Upper lobe of left lung (tissue), 4 donors: ENCODE results near the gene ZFR2.

ENCODE experiments used
- CTCF ChIP-seq, 6 experiments: fragments of 450-650 bp in 4 of 6; fragments of 200-600 bp in 2 of 6; sonication (generic) in 2 of 6; IDR thresholded peaks; one replicate each; pipeline ENCODE4 v1.5.1; 2016 to 2019; ENCODE audit warnings: antibody characterized with exemption in 6 of 6
- EP300 ChIP-seq, 4 donors: sonication (generic); formaldehyde crosslinking; IDR thresholded peaks; one replicate each; pipeline ENCODE4 v1.5.1; 2017; ENCODE audit warnings: antibody characterized with exemption in 4 of 4, control low read depth in 2 of 4
- POLR2A ChIP-seq, 4 donors: fragments of 450-650 bp; IDR thresholded peaks; one replicate each; pipeline ENCODE4 v1.5.1; 2016 to 2017; ENCODE audit warnings: antibody characterized with exemption in 4 of 4, mild to moderate bottlenecking in 2 of 4
- POLR2AphosphoS5 ChIP-seq, 2 donors: sonication (generic); formaldehyde crosslinking; IDR thresholded peaks; one replicate each; pipeline ENCODE4 v1.5.1; 2017; ENCODE audit warnings: antibody characterized with exemption in 2 of 2

DNA sequence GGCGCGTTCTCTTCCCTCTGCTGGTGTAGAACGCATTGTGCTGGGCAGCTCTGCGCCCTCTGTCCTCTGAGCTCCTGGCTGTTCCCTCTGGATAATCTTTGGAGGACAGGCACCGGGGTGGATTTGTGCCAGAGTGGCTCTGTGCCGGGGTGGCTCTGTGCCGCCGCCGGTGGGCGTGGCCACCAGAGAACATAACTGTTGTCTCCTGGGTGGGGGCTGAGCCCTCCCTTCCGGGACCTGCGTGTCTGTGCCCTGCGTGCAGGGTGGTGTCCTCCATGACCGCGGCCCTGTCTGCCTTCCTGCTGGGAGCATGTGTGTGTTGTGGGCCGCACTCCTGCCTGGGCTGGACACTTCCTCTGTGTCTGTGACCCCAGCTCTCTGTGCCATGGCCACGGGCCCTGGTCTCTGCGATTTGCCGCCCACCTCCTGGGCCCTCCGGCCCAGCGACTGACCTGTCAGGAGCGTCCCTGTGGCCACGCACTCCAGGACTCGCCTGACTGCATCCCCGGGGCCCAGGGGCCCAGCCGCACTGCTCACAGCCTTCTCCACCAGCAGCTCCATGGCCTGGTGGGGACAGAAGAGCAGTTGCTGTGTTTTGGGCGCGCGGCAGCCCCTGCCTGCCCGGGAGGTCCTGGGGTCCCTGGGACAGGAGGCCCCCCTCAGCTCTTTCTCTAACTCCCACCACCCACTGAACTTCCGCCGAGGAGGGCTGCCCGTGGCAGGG, 60.3 kb downstream of the ZFR2 start:
- TF ChIP-seq CTCF (IDR thresholded peaks at IDR 0.05) = peak in 2 of 6 experiments; percentile 13 to 36
- TF ChIP-seq POLR2AphosphoS5 (IDR thresholded peaks at IDR 0.05) = peak in 1 of 2 donors; percentile 68
- TF ChIP-seq POLR2A (IDR thresholded peaks at IDR 0.05) = no peak
- peak in 2 of 4 donors; percentile 27 to 42 for TF ChIP-seq EP300 (IDR thresholded peaks at IDR 0.05)
